Fibroblast of lung (primary cell): Measurements from ENCODE around the gene CORIN. TPM values are rescaled to one million over a fixed set of nuclear protein-coding genes. Genes with fewer than 3 reads are reported as not detected.

Source experiments
- DNase-seq, 2 donors: peaks; one replicate each; pipeline versions ENCODE4 v3.0.0 to v3.0.0-alpha.2; 2010; ENCODE audit warnings: low read depth in 2 of 2
- H2AFZ ChIP-seq: 2 replicates; pipeline ENCODE4 v1.5.1; 2012; ENCODE audit warnings: low read length, control low read depth, inconsistent platforms
- H3K27ac ChIP-seq: 2 replicates; pipeline ENCODE4 v1.5.1; 2011; ENCODE audit warnings: low read length, control low read depth; ENCODE audit not compliant: insufficient read depth
- H3K27me3 ChIP-seq: 2 replicates; pipeline ENCODE4 v1.5.1; 2011; ENCODE audit warnings: mild to moderate bottlenecking, low read length; ENCODE audit not compliant: control insufficient read depth, insufficient read depth
- H3K36me3 ChIP-seq: 2 replicates; pipeline ENCODE4 v1.5.1; 2011; ENCODE audit warnings: low read length; ENCODE audit not compliant: control insufficient read depth, insufficient read depth
- H3K4me1 ChIP-seq: 2 replicates; pipeline ENCODE4 v1.5.1; 2011; ENCODE audit warnings: low read length; ENCODE audit not compliant: control insufficient read depth, insufficient read depth; ENCODE audit errors: extremely low read depth
- H3K4me2 ChIP-seq: 2 replicates; pipeline ENCODE4 v1.5.1; 2011; ENCODE audit warnings: low read length, control low read depth; ENCODE audit not compliant: insufficient read depth; ENCODE audit errors: extremely low read depth
- H3K4me3 ChIP-seq, 4 experiments: fragments of 200-600 bp in 1 of 4; sonication (generic) in 1 of 4; replicated peaks in 1 of 4; 2 replicates each; pipeline ENCODE4 v1.5.1; 2011 to 2016; ENCODE audit warnings: low read length in 4 of 4, low read depth in 3 of 4, mild to moderate bottlenecking in 3 of 4, control low read depth in 2 of 4, inconsistent platforms in 1 of 4, mixed read lengths in 1 of 4; ENCODE audit not compliant: insufficient read depth in 1 of 4; ENCODE audit errors: control extremely low read depth in 1 of 4
- H3K79me2 ChIP-seq: 2 replicates; pipeline ENCODE4 v1.5.1; 2012; ENCODE audit warnings: mild to moderate bottlenecking, low read length, inconsistent platforms; ENCODE audit not compliant: control insufficient read depth, insufficient read depth
- H3K9ac ChIP-seq: 2 replicates; pipeline ENCODE4 v1.5.1; 2011; ENCODE audit warnings: mild to moderate bottlenecking, low read length, control low read depth; ENCODE audit not compliant: insufficient read depth
- H3K9me3 ChIP-seq: 2 replicates; pipeline ENCODE4 v1.5.1; 2012; ENCODE audit warnings: low read depth, low read length; ENCODE audit not compliant: control insufficient read depth, insufficient read depth
- H4K20me1 ChIP-seq: 2 replicates; pipeline ENCODE4 v1.5.1; 2011; ENCODE audit warnings: low read length; ENCODE audit not compliant: control insufficient read depth, insufficient read depth; ENCODE audit errors: extremely low read depth
- CTCF ChIP-seq, 2 donors: IDR thresholded peaks in 1 of 2; conservative IDR thresholded peaks in 1 of 2; 1 replicate in 1 of 2; 2 replicates in 1 of 2; pipeline ENCODE4 v1.5.1; 2011 to 2012; ENCODE audit warnings: low read length in 2 of 2, control low read depth in 1 of 2, inconsistent platforms in 1 of 2, low read depth in 1 of 2, mild to moderate bottlenecking in 1 of 2
- EZH2 ChIP-seq: IDR thresholded peaks from 2 replicates; pipeline ENCODE4 v1.5.1; 2012; ENCODE audit warnings: low read length, control low read depth, mild to moderate bottlenecking; ENCODE audit errors: missing control alignments
- polyA plus RNA-seq, 2 donors: library from polyadenylated mRNA; depleted of rRNA in 1 of 2; stranded (reverse) in 1 of 2; unstranded in 1 of 2; fragments of >200 nt; gene quantifications; 2 replicates each; pipeline ENCODE4 v1.2.1, GENCODE V29; 2011 to 2012; ENCODE audit warnings: missing spikeins in 1 of 2
- total RNA-seq: library from RNA; depleted of rRNA; stranded (reverse); fragments of >200 nt; gene quantifications from 2 replicates; pipeline ENCODE4 v1.2.1, GENCODE V29; 2014

Gene CORIN
- total and polyA plus RNA-seq, 2 donors (not counting 1 experiment from before 2014, with no cell fraction given), result 1.5 to 22.2 TPM

GRCh38 chr4:47566566-47566965 is 271.3 kb downstream of the CORIN start:
- Histone ChIP-seq H3K36me3 (peaks cover 6% of the 10 kb centered on the region), H3K4me2 (no peak overlapping the region)
- DNase-seq, result no peak

DNA sequence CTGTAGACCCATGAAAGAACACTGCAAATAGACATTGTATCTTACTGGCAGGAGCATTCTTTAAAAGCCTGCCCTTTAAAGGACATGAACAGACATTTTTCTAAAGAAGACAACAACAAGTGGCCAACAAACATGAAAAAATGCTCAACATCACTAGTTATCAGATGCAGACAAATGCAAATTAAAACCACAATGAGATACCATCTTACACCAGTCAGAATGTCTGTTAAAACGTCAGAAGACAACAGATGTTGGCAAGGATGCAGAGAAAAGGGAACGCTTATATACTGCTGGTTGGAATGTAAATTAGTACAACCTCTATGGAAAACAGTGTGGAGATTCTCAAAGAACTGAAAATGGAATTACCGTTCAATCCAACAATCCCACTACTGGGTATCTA is 275.6 kb downstream of the CORIN start:
- Histone ChIP-seq H3K27me3 (no peaks in the 10 kb centered on the region), H3K4me1 (no peaks in the 10 kb centered on the region), H3K4me3 (no peak overlapping the region), H3K9me3 (no peaks in the 10 kb centered on the region), H2AFZ (no peak overlapping the region), H4K20me1 (no peaks in the 10 kb centered on the region), H3K4me2 (no peak overlapping the region), H3K36me3 (peaks cover 2% of the 10 kb centered on the region), H3K9ac (no peak overlapping the region), H3K27ac (no peak overlapping the region), H3K79me2 (no peaks in the 10 kb centered on the region)
- TF ChIP-seq EZH2 (no peak), CTCF (conservative IDR thresholded peaks at IDR 0.05 in 1 of 2, IDR thresholded peaks at IDR 0.05 in 1 of 2; ENCODE audit: low read depth in 1 of 2, low read length in 2 of 2) (no peak)
- peak in 1 of 2 donors; percentile 61 for DNase-seq

More at GRCh38 chr4:47566566-47566965, 271.3 kb downstream of the CORIN start:
- H4K20me1 ChIP-seq, result no peaks in the 10 kb centered on the region
- H2AFZ ChIP-seq, result no peak overlapping the region
- no peak overlapping the region for H3K4me3 ChIP-seq
- H3K79me2 ChIP-seq, result no peaks in the 10 kb centered on the region
- TF ChIP-seq CTCF (conservative IDR thresholded peaks at IDR 0.05 in 1 of 2, IDR thresholded peaks at IDR 0.05 in 1 of 2; ENCODE audit: low read depth in 1 of 2, low read length in 2 of 2) (no peak), EZH2 (no peak)
- H3K9me3 ChIP-seq, result no peaks in the 10 kb centered on the region
- H3K4me1 ChIP-seq, result no peaks in the 10 kb centered on the region
- H3K9ac ChIP-seq, result no peak overlapping the region
- no peak overlapping the region for H3K27ac ChIP-seq
- no peaks in the 10 kb centered on the region for H3K27me3 ChIP-seq

- no peak overlapping the region for H3K9ac ChIP-seq
- H3K9me3 ChIP-seq, result no peaks in the 10 kb centered on the region
- no peak for TF ChIP-seq EZH2
- TF ChIP-seq CTCF (conservative IDR thresholded peaks at IDR 0.05 in 1 of 2, IDR thresholded peaks at IDR 0.05 in 1 of 2; ENCODE audit: low read depth in 1 of 2, low read length in 2 of 2), result no peak
- H3K27ac ChIP-seq, result no peak overlapping the region
- no peaks in the 10 kb centered on the region for H4K20me1 ChIP-seq
- H3K36me3 ChIP-seq, result no peaks in the 10 kb centered on the region
- H3K4me2 ChIP-seq, result no peak overlapping the region
- H3K4me1 ChIP-seq, result no peaks in the 10 kb centered on the region
- H3K4me3 ChIP-seq, result no peak overlapping the region
- H3K79me2 ChIP-seq, result no peaks in the 10 kb centered on the region
- no peak overlapping the region for H2AFZ ChIP-seq
- no peak for DNase-seq
- no peaks in the 10 kb centered on the region for H3K27me3 ChIP-seq
Measured at GRCh38 chr4:47561331-47561730, 276.5 kb downstream of the CORIN start.
